Neural progenitor cell (in vitro differentiated cells): ENCODE results near the gene PPP5C.

Source experiments
- CTCF ChIP-seq: fragments of 200-600 bp; sonication (generic); IDR thresholded peaks from 2 replicates; pipeline ENCODE4 v1.5.1; 2017; ENCODE audit warnings: antibody characterized with exemption, mild to moderate bottlenecking
- EZH2phosphoT487 ChIP-seq: fragments of 200-600 bp; sonication (generic); IDR thresholded peaks from 2 replicates; pipeline ENCODE4 v1.6.1; 2017; ENCODE audit warnings: antibody characterized with exemption

- TF ChIP-seq CTCF (no peak), EZH2phosphoT487 (no peak)
Observed at GRCh38 chr19:46406976-46407375, 60.1 kb downstream of the PPP5C start.
